GM18498 (cell line): ENCODE data around the gene OR56B4.
"Not testable (repeated sequence)": the region's sequence is repeated elsewhere in the genome, so short reads cannot be mapped to it uniquely, and the experiment has no call there.

Experiments
- ATAC-seq: cut with Tn5 transposase; IDR thresholded peaks from one replicate; pipeline ENCODE4 v1.9.1; 2021; ENCODE audit warnings: mild to moderate bottlenecking, moderate library complexity; ENCODE audit not compliant: unreplicated experiment

Gene OR56B4, protein sequence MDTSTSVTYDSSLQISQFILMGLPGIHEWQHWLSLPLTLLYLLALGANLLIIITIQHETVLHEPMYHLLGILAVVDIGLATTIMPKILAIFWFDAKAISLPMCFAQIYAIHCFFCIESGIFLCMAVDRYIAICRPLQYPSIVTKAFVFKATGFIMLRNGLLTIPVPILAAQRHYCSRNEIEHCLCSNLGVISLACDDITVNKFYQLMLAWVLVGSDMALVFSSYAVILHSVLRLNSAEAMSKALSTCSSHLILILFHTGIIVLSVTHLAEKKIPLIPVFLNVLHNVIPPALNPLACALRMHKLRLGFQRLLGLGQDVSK

DNA sequence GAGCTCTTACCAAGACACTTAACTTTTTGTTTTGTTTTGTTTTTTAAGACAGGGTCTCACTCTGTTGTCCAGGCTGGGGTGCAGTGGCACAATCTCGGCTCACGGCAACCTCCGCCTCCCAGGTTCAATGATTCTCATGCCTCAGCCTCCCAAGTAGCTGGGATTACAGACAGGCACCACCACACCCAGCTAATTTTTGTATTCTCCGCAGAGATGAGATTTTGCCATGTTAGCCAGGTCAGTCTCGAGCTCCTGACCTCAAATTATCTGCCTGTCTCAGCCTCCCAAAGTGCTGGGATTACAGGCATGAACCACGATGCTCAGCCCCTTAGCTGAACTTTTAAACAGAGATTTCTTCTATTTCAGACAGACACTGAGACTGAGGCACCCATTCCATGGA lies at the start of gene OR56B4:
TSS of gene OR56B4 (plus strand) at position 301 of the 400 bp plus-strand sequence. CDS start at position 396, 95 bp downstream.
- ATAC-seq = not testable (repeated sequence)

DNA sequence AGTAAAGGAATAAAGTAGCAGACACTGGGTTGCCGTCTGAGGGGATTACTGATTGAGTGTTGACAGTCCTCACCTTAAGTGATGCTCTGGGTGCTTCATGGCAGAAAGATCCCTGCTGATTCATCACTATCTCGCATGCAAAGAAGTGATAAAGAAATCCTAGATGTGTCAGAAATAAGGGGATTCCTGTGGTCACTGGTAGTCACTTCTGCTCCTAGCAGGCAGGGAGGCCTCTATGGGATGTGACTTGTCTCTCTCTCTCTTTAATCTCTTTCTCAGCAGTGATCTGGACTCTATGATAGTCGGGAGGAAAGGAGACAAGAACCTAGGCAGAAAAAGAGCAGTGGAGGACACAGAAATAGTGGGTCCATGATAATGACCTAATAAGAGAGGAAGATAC lies 46.0 kb upstream of the OR56B4 start:
- no peak for ATAC-seq

DNA sequence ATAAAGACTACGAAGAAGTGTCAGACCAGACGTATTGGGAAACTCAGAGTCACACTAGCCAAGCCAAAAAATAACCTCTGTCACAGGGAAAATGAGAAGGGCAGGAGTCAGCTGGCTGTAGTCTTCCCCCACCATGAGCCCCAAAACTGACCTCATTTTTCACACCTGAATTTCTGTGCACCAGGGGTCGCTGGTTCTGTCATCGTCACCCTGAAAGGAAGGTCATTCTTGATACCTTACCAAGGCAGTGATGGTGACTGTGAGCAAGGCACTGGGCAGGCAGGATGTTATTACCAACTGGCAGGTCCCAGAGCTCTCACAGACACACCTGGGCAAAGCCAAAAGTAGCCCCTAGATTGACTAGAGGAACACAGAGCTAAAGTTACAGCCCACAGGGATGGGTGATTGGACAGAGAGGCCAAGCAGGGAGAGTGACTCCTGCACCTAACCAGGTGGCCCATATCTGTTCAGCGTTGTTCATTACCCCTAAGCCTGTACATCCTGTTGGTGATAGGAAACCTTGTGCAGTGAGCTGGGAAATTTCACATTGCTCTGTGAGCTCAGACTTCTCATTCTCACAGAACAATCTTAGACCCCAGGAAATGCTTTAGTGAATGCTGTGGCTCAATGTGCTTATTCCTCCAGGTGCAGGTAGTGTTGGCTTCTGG lies 44.7 kb upstream of the OR56B4 start:
- no peak for ATAC-seq

DNA sequence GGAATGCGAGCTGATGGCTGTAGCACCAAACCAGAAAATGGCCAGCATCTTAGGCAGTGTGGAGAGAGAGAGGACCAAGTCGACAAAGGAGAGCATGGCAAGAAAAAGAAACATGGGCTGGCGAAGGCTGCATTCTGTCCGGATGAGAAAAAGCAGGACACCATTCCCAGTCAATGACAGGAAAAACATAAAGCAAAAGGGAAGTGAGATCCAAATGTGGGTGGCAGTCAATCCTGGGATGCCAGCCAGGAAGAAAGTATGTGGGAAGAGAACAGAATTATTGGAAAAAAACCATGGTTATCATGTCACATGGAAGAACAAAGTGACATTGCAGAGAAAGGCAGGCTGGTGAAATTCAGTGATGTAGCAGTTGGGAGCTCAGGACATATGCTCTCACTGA lies 40.0 kb upstream of the OR56B4 start:
- ATAC-seq = no peak

DNA sequence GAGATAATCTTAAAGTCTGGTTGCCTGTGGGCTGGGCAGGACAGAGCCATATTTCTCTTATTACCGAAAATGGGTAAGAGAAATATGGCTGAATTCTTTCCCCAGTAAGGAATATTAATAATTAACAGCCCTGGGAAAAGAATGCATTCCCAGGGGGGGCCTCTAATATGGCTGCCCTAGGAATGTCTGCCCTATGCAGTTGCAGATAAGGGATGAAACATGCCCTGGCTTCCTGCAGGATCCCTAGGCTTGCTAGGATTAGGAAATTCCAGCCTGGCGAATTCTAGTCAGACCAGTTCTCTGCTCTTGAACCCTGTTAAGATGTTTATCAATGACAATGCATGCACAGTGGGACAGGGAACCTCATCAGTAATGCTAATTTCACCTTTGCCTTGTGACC lies 31.0 kb upstream of the OR56B4 start:
- ATAC-seq = not testable (repeated sequence)

DNA sequence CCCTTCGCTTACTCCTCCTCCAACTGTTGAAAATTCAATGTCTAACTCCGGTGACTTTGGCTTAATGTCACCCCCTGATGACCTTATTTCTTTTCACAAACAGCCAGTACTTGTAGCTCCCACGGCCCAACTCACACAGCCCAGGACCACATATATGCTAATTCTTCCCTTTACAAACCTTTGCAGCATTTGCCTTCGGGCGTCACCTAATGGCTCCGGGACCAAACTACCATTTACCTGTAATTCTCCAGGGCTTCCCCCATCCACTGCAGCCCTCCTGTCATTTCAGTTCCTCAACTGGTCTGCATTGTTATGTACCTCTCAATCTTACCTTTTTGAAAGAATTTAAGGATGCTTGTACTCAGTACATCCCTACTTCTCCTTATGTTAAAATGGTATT lies 29.8 kb upstream of the OR56B4 start:
- ATAC-seq = no peak

DNA sequence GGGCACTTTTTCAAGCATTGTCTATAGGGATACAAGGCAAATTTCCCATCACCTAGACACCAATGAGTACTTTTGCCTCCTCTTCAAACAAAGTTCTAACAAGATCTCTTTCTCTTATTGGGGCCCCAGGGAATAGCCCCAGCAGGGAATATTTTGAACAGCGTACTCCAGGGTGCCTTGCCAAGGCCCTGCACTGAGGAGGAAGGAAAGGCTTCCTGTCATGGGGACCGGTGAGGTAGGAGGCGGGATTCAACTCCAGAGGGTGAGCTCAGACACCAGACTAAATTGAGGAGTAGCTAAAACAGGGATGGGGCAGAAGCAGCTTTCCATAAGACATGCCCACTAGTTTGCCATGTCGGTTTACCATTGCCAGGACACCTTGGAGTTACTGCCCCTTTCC lies 28.0 kb upstream of the OR56B4 start:
- no peak for ATAC-seq

DNA sequence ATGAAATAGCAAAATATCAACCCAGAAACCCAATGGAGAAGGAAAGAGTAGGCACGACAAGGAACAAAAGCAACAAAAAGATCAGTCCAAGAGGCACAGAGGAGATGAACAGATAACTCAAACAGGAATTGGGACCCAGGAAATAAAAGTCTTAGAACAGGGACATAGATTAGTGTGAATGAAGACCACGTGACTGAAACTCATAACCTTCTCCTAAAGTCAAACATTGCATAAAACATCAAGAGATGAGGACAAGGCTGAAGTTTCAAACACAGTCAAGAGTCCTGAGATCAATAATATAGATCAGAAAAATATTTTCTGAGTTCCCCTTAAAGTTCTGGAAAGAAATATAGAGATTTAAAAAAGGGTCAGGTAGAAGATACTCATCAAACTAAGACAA lies 24.4 kb upstream of the OR56B4 start:
- no peak for ATAC-seq

DNA sequence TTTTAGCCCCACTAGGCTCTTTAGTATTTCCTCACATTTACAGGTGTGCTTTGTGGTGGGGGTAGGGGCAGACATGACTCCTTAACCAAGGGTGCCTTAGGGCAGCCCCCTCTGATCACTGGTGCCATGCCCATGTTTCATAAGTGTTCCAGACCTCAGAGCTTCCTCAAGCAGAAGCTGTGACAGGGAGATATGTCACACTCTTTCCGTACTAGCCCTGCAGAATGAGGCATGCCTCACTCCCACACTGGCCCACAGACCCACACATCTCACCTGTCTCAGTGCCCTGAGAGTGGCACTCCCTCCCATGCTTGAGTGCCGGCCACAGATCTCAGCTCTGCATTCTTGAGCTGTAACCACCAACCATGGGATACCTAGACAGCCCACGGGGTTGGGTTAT lies 22.9 kb upstream of the OR56B4 start:
- no peak for ATAC-seq

DNA sequence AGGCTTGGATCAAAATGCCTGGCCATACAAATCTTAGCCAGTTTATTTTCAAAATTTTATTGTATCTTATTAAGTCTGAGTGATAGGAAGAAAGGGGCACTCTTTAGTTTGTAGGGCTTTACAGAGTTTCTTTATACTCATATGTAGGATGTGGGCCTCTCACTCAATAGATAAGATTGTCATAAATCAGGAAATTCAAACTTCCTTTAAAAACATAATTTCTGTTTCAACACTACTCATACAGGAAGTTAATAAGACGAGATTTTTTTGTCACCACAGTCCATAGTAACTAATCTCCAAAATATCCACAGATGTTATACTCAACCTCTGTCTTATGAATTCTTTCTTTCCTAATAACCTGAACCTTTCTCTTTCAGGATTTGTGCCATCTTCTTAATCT lies 13.3 kb upstream of the OR56B4 start:
- ATAC-seq = no peak

DNA sequence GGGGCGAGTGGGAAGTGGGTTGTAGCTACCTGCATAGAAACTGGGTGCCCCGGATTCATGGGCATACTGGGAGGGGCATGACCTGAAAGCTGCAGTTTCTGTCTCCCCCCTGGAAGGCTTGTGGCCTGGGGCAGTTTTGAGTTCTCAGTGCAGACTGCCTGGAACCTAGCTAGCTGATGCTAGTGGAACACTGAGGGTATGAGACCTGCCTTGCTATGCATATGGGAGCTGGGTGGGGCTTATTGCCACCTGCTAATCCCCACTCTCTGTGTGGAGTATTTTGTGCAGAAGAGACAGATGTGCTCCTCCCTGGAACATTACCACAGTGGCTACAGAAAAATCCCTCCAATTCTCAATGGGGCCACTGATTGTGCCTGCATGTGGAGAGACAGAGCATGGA lies 11.7 kb upstream of the OR56B4 start:
- ATAC-seq = no peak

DNA sequence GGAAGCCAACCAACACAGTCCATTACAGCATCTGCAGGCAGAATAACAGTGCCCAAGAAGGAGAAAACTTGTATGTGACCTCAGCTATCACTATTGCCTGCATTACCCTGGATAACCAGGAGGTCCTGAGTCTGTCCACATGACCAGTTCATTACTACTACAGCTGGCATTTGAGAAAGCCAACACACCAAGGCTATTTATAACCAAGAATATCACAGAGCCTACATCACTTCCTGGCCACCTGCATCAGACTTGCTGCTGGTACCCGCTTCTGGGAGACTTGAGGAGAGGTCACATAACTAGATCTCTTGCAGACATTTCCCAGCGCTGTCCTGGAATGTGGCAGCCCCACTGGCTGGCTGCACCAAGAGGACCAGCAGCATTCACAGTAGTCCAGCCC lies 11.1 kb upstream of the OR56B4 start:
- ATAC-seq = no peak

DNA sequence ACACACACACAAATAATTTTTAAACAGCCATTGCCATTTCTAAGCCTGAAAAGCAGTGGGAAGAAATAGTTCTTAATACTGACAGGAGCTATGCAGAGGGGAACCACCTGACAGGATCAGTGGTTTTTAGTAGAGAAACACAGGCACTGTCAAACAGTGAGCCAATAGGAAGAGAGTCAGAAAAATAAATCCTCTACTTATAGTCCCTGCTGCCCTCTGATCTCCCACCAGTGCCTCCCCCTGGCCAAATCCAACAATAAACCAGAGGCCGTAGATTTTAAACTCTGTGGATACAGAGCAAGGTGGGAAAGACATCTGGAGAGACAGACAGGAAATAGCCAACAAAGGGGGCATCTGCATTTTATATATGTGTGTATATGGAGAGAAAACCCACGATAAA lies 7.9 kb upstream of the OR56B4 start:
- ATAC-seq = no peak

DNA sequence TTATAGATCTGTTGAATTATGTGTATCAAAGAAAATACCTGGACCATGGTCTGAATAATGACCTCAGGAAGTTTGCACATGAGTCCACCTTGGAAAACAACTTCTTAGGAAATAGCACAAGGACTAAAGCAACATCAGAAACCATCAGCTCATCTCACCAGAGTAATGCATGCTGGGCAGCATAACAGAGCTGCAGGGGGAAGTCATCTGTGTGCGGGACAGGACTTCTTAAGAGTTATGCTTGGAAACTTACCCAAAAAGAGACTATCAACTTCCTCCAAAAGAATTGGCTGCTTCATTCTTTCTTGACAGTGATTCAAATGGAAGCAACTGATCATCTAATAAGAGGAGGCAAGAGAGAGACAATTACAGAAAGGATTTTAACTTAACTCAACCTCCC lies 2.5 kb downstream of the OR56B4 start:
- no peak for ATAC-seq

DNA sequence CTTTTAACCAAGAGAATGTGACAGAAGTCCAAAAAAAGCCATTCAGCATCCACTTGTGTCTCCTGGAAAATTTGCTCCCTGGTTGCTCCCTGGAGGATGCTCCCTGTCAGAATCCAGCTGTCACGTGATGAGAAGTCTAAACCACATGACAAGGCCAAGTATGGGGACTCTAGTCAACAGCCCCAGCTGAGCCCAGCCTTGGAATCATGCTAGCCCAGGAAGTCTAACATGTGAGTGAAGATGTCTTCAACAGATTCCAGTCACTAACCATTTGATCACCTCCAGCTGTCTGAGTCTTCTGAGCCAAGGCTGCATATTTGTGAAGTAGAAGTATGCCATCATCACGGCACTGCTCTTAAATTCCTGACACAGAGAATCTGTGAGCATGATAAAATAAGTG lies 4.2 kb downstream of the OR56B4 start:
- no peak for ATAC-seq

DNA sequence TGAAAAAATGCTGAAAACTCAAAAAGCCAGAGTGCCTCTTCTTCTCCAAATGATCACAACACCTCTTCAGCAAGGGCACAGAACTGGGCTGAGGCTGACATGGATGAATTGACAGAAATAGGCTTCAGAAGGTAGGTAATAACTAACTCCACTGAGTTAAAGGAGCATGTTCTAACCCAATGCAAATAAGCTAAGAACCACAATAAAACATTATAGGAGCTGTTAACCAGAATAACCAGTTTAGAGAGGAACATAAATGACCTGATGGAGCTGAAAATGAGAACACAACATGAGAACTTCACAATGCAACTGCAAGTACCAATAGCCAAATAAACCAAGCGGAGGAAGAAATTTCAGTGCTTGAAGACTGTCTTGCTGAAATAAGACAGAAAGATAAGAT lies 9.2 kb downstream of the OR56B4 start:
- ATAC-seq = no peak

DNA sequence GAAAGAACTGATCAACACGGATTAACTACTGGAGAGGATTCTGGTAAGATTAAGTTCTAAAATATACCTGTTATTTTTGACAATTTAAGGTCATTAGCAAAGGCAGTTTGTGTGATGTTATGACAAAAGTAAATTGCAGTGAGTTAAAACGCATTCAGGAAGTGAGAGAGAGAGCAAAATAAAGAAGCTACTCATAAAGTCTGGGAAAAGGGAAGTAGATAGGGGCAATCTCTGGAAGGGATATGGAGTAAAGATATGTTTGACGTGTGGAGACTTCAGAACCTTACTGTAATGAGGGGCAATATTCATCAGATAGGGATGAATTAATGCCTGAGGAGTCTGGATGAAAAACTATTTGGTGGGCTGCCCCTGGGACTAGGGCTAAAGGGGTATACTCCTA lies 16.8 kb downstream of the OR56B4 start:
- no peak for ATAC-seq

DNA sequence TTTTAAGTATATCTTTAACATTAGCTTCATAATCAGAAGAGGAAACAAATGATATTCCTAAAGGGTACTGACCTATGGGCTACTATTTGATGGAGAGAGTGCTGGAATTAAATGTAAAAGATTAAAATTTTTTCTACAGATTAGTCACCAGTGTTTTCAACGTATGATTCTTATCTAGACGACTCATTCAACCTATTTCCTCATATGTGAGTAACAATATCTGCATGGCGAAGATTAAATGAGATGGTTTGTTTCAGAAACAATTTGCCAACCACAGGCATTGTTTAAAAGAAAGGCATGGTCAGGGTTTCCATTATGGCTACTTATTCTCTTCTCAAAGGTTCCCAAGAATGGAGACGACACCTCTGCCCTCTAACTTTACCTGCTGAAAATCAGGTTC lies 20.4 kb downstream of the OR56B4 start:
- no peak for ATAC-seq

DNA sequence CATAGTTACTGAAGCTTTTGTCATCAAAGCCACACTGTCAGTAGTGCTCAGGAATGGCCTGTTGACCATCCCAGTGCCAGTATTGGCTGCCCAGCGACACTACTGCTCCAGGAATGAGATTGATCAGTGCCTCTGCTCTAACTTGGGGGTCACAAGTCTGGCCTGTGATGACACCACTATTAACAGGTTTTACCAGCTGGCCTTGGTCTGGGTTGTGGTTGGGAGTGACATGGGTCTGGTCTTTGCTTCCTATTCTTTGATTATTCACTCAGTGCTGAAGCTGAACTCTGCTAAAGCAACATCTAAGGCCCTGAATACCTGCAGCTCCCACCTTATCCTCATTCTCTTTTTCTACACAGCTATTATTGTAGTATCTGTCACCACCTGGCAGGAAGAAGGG lies 21.5 kb downstream of the OR56B4 start:
- no peak for ATAC-seq

DNA sequence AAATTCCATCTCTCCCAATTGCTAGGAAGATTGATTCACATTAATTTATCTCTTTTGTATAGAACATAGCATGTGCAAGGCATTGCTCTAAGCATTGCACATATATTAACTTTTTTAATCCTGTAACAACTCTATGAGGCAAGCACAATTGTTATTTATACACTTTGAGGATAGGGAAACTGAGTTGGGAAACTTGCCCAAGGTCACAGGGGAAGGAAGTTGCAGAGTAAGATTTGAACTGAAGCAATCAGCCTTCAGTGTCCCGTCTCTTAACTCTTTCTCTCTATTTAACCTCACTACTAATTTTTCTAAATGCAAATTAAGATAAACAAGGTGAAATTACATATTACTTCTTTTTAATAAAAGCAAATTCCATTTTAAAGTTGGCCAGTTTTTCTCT lies 22.2 kb downstream of the OR56B4 start:
- ATAC-seq = no peak

DNA sequence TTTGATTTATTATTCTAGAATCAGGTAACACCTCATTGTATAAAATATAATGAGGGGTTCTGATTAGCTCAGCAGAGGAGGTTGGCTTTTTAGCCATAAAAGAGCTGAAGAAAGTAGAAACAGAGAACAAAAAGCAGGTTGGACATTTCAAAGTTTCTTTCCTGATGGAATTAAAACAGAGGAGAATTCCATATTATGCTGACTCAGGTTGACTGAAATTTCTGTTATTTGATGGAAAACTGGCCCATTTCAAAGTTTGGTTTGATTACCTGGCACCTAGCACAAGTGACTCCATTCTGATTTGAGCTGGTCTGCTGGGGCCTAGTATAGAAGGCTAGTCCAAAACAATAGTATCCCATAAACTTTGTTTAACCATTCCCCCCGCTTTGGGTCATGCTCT lies 24.9 kb downstream of the OR56B4 start:
- ATAC-seq = no peak

DNA sequence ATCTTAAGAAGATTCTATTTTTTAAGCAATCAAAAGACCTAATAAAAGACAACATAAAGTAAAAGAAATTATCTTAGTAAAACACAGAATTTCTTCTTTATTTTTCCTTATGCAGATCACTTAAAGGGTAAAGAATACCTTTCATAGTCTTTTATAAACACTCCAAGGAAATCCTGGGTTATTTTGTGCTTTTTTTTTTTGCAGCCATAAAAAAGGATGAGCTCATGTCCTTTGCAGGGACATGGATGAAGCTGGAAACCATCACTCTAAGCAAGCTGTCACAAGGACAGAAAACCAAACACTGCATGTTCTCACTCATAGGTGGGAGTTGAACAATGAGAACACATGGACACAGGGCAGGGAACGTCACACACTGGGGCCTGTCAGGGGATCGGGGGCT lies 28.5 kb downstream of the OR56B4 start:
- ATAC-seq = not testable (repeated sequence)

DNA sequence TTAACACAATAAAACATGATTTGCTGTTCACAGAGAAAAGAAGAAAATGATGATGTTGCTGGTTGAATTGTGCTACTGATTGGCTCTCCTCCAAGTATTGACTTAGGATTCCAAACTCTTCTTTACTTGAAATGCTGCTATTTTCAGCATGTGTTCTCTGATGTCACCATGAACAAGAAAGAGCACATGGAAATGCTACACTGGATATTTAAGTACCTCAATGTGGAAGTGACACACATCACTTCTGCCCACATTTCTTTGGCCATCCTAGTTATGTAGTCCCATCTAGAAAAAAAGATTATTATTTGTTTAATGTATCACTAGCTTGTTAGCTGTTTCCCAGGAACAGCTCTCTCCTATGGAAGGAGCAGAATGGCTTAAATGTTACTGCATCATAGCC lies 35.5 kb downstream of the OR56B4 start:
- ATAC-seq = no peak
